Measurements from ENCODE around the gene XBP1. TPM values are rescaled to one million over a fixed set of nuclear protein-coding genes. Genes with fewer than 3 reads are reported as not detected.
A peak's percentile ranks its signal among the peaks of the same experiment; 100 is the strongest.

Gene XBP1
- total and polyA plus RNA-seq, 2 of the 13 experiments (the other 11 are each of a cell fraction or from before 2014, with no cell fraction given) = 416 to 427 TPM

GRCh38 chr22:28815111-28815510, 14.7 kb upstream of the XBP1 start:
- no peaks in the 10 kb centered on the region for H3K27me3 ChIP-seq (ENCODE audit: control insufficient read depth in 1 of 2, insufficient read depth in 2 of 2, low read length in 2 of 2)
- BruUV-seq (replicated peaks) = no TSS peak
- no peak for DNase-seq (ENCODE audit: low spot score)
- H3K79me2 ChIP-seq (ENCODE audit: insufficient read depth, low read length) = peaks cover 2% of the 10 kb centered on the region
- no peak for ATAC-seq
- H3K9me3 ChIP-seq (ENCODE audit: low read length) = no peaks in the 10 kb centered on the region
- no peak overlapping the region for H3K4me2 ChIP-seq (ENCODE audit: low read depth, low read length)
- in situ Hi-C loops (cut with HindIII; ENCODE audit: extremely low pct_ligation_motif_present, low pct_unique_long_range_greater_than_20kb) (no loop called here), intact Hi-C loops (cut with micrococcal nuclease; ENCODE audit: unreplicated experiment) (no loop called here)
- no peak for TF ChIP-seq ZKSCAN1 (IDR thresholded peaks at IDR 0.05; ENCODE audit: low read length)
- no peak for TF ChIP-seq NR2F2 (IDR thresholded peaks at IDR 0.05; ENCODE audit: borderline replicate concordance, low read depth)
- TF ChIP-seq ZNF562 (CRISPR knock-in tag; IDR thresholded peaks at IDR 0.05; ENCODE audit: borderline replicate concordance) = no peak
- TF ChIP-seq ZNF776 (CRISPR knock-in tag; IDR thresholded peaks at IDR 0.05) = no peak
- no peak for TF ChIP-seq ZNF281 (CRISPR knock-in tag; IDR thresholded peaks at IDR 0.05; ENCODE audit: borderline replicate concordance)
- no peak overlapping the region for H2AFZ ChIP-seq (ENCODE audit: low read length)
- H4K20me1 ChIP-seq (ENCODE audit: insufficient read depth, low read length) = no peaks in the 10 kb centered on the region
- peak overlapping the region; percentile 63 for H3K9ac ChIP-seq (ENCODE audit: insufficient read depth, low read depth, low read length)
- peak overlapping the region; percentile 98 for H3K27ac ChIP-seq (ENCODE audit: extremely low read length, insufficient read depth, low read length)
- CTCF ChIA-PET (ENCODE audit: low intra/inter-chr PET ratio, low total read pairs) = no interaction called here
- POLR2A ChIA-PET = interaction anchor here (2.5 to 18.2 kb wide), 2 partner anchors 20 to 31 kb away, joined by 23 to 945 read pairs; partner anchors contain the start of gene XBP1
- peaks cover 100% of the 10 kb centered on the region for H3K4me1 ChIP-seq (ENCODE audit: insufficient read depth, low read length)
- 76% methylated on average over 6 of the region's 6 CpGs for WGBS (ENCODE audit: low lambda C conversion rate)
- no peak for FAIRE-seq
- no peak overlapping the region for H3K4me3 ChIP-seq (replicated peaks in 1 of 3; ENCODE audit: insufficient read depth in 1 of 3, low read depth in 2 of 3, low read length in 3 of 3)
- no peaks in the 10 kb centered on the region for H3K36me3 ChIP-seq (replicated peaks in 1 of 2; ENCODE audit: control insufficient read depth in 1 of 2, insufficient read depth in 2 of 2, low read length in 2 of 2)

All from HepG2 (cell line).